HG02798 (cell line): ENCODE results near the gene OR10W1.

ENCODE experiments used
- ATAC-seq: cut with Tn5 transposase; IDR thresholded peaks from one replicate; pipeline ENCODE4 v1.9.1; 2021; ENCODE audit warnings: mild to moderate bottlenecking; ENCODE audit not compliant: unreplicated experiment, poor library complexity

The OR10W1 gene

DNA sequence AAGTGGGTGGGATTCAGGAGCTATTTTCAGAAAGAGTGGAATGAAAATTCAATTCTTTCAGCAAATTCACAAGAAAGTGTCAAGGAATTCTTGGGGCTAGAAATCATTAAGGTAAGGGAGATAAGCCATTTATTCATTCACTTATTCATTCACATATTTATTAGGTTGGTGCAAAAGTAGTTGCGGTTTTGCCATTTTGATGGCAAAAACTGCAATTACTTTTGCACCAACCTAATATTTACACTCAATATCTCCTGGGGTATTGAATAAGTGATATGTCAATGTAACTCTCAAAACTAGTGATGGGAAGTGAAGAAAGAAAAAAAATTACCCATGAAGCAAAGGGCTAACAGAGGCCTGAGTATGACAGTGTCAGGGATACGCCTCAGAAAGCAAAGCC is at the start of gene OR10W1:
Gene OR10W1, minus strand, starts transcription at position 119 of the 400 bp plus-strand sequence. CDS start 402 bp downstream, outside the sequence.
- ATAC-seq, result no peak

GRCh38 chr11:58316142-58316541 is 48.1 kb upstream of the OR10W1 start:
- no peak for ATAC-seq

GRCh38 chr11:58301576-58301975 is 33.5 kb upstream of the OR10W1 start:
- ATAC-seq, result no peak

- no peak for ATAC-seq
Observed at GRCh38 chr11:58292017-58292416, 24.0 kb upstream of the OR10W1 start.

- no peak for ATAC-seq
Observed at GRCh38 chr11:58289266-58289665, 21.2 kb upstream of the OR10W1 start.

GRCh38 chr11:58286249-58286648 is 18.2 kb upstream of the OR10W1 start:
- ATAC-seq, result peak; percentile 80

- ATAC-seq, result no peak
Observed at GRCh38 chr11:58285483-58286040, 17.5 kb upstream of the OR10W1 start.

- ATAC-seq, result no peak
Observed at GRCh38 chr11:58276151-58276550, 8.1 kb upstream of the OR10W1 start.

GRCh38 chr11:58275002-58275401 is 6.9 kb upstream of the OR10W1 start:
- no peak for ATAC-seq

GRCh38 chr11:58259983-58260382 is 8.1 kb downstream of the OR10W1 start:
- no peak for ATAC-seq

DNA sequence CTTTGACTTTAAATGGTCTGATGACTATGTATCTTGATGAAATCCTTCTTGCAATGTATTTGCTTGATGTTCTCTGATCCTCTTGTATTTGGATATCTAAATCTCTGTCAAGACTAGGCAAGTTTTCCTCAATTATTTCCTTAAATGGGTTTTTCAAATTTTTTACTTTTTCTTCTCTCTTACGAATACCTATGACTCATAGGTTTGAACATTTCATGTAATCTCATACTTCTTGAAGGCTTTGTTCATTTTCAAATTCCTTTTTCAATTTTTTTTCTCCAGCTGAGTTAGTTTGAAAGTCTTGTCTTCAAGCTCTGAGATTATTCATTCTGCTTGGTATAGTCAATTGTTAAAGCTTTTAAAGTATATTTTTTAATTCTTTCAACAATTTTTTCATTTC is 13.1 kb downstream of the OR10W1 start:
- no peak for ATAC-seq

- no peak for ATAC-seq
Observed at GRCh38 chr11:58243954-58244353, 24.1 kb downstream of the OR10W1 start.

- ATAC-seq, result no peak
Observed at GRCh38 chr11:58227956-58228615, 40.0 kb downstream of the OR10W1 start.

DNA sequence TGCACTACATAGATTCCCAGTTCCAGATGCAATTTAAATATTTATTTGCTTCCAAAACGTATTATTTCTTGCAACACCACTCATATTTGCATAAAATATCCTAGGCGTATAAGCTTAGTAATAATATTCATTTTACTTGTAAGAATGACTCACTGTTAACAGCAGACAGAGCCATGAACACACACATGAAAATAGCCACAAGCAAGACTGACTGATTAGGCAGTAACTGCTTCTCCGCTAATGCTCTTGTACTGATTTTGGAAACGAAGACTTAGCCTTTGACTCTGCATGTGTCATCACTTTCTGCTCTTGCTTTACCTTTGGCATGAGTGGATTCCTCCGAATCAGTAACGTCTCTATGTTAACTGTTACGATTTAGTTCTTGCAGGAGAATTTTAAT is 45.3 kb downstream of the OR10W1 start:
- no peak for ATAC-seq
